ENCODE results near the gene SLC6A9.

- no peak for TF ChIP-seq ZBTB7A (IDR thresholded peaks at IDR 0.05; ENCODE audit: low read depth)
- TF ChIP-seq RAD21 (IDR thresholded peaks at IDR 0.05; ENCODE audit: low read depth) = no peak
- TF ChIP-seq TAF1 (IDR thresholded peaks at IDR 0.05; ENCODE audit: low read depth) = no peak
- TF ChIP-seq FOXM1 (IDR thresholded peaks at IDR 0.05; ENCODE audit: borderline replicate concordance, low read depth) = no peak
- no peak for TF ChIP-seq MAX (IDR thresholded peaks at IDR 0.05)
- no peak for TF ChIP-seq YY1 (IDR thresholded peaks at IDR 0.05; ENCODE audit: low read depth)
- no peak for TF ChIP-seq NFIC (IDR thresholded peaks at IDR 0.05)
- no peak for TF ChIP-seq USF1 (IDR thresholded peaks at IDR 0.05)
- TF ChIP-seq CEBPB (IDR thresholded peaks at IDR 0.05) = no peak
- no peak for TF ChIP-seq CREB1 (IDR thresholded peaks at IDR 0.05; ENCODE audit: low read depth)
- TF ChIP-seq EP300 (IDR thresholded peaks at IDR 0.05; ENCODE audit: borderline replicate concordance) = no peak
- TF ChIP-seq EGR1 (IDR thresholded peaks at IDR 0.05) = no peak
- TF ChIP-seq REST (IDR thresholded peaks at IDR 0.05; ENCODE audit: low read depth) = no peak
- no peak for TF ChIP-seq TEAD4 (IDR thresholded peaks at IDR 0.05)
Observed at GRCh38 chr1:44050261-44050660, 19.0 kb upstream of the SLC6A9 start.
